T-cell (primary cell): ENCODE data around the gene ABCA8. TPM values are rescaled to one million over a fixed set of nuclear protein-coding genes. Genes with fewer than 3 reads are reported as not detected.
"Not testable (repeated sequence)": the region's sequence is repeated elsewhere in the genome, so short reads cannot be mapped to it uniquely, and the experiment has no call there.

ENCODE experiments used
- ATAC-seq, 4 experiments: fragments of 200-7000 bp in 3 of 4; fragments of 150-1000 bp in 1 of 4; cut with Tn5 transposase; replicated peaks in 1 of 4; 1 replicate in 3 of 4; 2 replicates in 1 of 4; pipeline ENCODE4 v1.10.0; 2021; ENCODE audit warnings: moderate library complexity in 3 of 4, mild to moderate bottlenecking in 2 of 4, moderate number of reproducible peaks in 1 of 4
- CTCF ChIA-PET, 2 donors: fragments of 300-600 bp; sonication (Branson Sonifier 250); formaldehyde crosslinking; loops; one replicate each; lab custom pipeline; 2022; ENCODE audit warnings: antibody characterized with exemption in 2 of 2; lab: Charles Lee
- POLR2A ChIA-PET, 2 donors: fragments of 300-600 bp; sonication (Branson Sonifier 250); formaldehyde crosslinking; loops; one replicate each; lab custom pipeline; 2022; ENCODE audit warnings: antibody characterized with exemption in 2 of 2; lab: Charles Lee
- DNase-seq, 35 experiments: peaks; one replicate each; pipeline versions ENCODE4 v3.0.0 to v3.0.0-alpha.2; 2013 to 2023
- H3K27ac ChIP-seq: one replicate; pipeline ENCODE4 v1.5.1; 2013; ENCODE audit warnings: low read length
- H3K27me3 ChIP-seq, 2 experiments: replicated peaks in 1 of 2; 1 replicate in 1 of 2; 2 replicates in 1 of 2; pipeline versions ENCODE4 v1.6.1 to v1.7.0; 2013; ENCODE audit warnings: low read length in 1 of 2, mixed read lengths in 1 of 2; ENCODE audit not compliant: control insufficient read depth in 2 of 2, insufficient read depth in 2 of 2; ENCODE audit errors: extremely low read depth in 1 of 2
- H3K36me3 ChIP-seq, 2 donors: 1 replicate in 1 of 2; 2 replicates in 1 of 2; pipeline versions ENCODE4 v1.6.1 to v1.7.0; 2013; ENCODE audit warnings: low read length in 1 of 2; ENCODE audit not compliant: control insufficient read depth in 2 of 2, insufficient read depth in 1 of 2; ENCODE audit errors: extremely low read depth in 1 of 2
- H3K4me1 ChIP-seq, 2 experiments: 1 replicate in 1 of 2; 2 replicates in 1 of 2; pipeline versions ENCODE4 v1.6.1 to v1.7.0; 2013; ENCODE audit warnings: low read length in 2 of 2, mixed read lengths in 1 of 2; ENCODE audit not compliant: insufficient read depth in 2 of 2, control insufficient read depth in 1 of 2; ENCODE audit errors: extremely low read depth in 1 of 2
- H3K4me3 ChIP-seq, 2 donors: 1 replicate in 1 of 2; 2 replicates in 1 of 2; pipeline versions ENCODE4 v1.5.1 to v1.7.0; 2013; ENCODE audit warnings: mild to moderate bottlenecking in 2 of 2, low read length in 1 of 2, moderate library complexity in 1 of 2; ENCODE audit not compliant: control insufficient read depth in 1 of 2; ENCODE audit errors: extremely low read depth in 1 of 2
- H3K9me3 ChIP-seq: 2 replicates; pipeline ENCODE4 v1.7.0; 2013
- H3K27ac Mint-ChIP-seq, 2 donors: one replicate each; pipeline ENCODE4 v1.8.0; 2020 to 2021; ENCODE audit warnings: mild to moderate bottlenecking in 2 of 2, mixed read lengths in 2 of 2
- H3K27me3 Mint-ChIP-seq, 2 donors: one replicate each; pipeline ENCODE4 v1.8.0; 2021 to 2022; ENCODE audit warnings: mixed read lengths in 2 of 2
- H3K36me3 Mint-ChIP-seq: one replicate; pipeline ENCODE4 v1.8.0; 2021; ENCODE audit warnings: mixed read lengths
- H3K4me1 Mint-ChIP-seq, 3 donors: one replicate each; pipeline ENCODE4 v1.8.0; 2020 to 2022; ENCODE audit warnings: mixed read lengths in 3 of 3, mild to moderate bottlenecking in 1 of 3
- H3K4me3 Mint-ChIP-seq, 3 donors: one replicate each; pipeline ENCODE4 v1.8.0; 2020 to 2022; ENCODE audit warnings: mild to moderate bottlenecking in 3 of 3, mixed read lengths in 3 of 3, moderate library complexity in 3 of 3
- H3K9me3 Mint-ChIP-seq, 3 donors: one replicate each; pipeline ENCODE4 v1.8.0; 2020 to 2022; ENCODE audit warnings: mixed read lengths in 3 of 3
- WGBS: methylation state at CpG from one replicate; pipeline ENCODE4 v1.1.5; 2013; ENCODE audit warnings: missing lambda C conversion rate; ENCODE audit not compliant: insufficient coverage; 5-methylcytosine and 5-hydroxymethylcytosine counted together
- total RNA-seq, 35 experiments: library from RNA in 6 of 35; stranded (reverse) in 6 of 35; fragments of 120-200 nt in 1 of 35; gene quantifications; one replicate each; pipeline versions ENCODE4 v1.2.1 to v1.2.4 and lab custom pipeline; 2013 to 2026

The ABCA8 gene
- total RNA-seq, 5 donors from 2014 or later (not counting 1 experiment from before 2014, with no cell fraction given), result 0.19 to 0.76 (median 0.32) TPM; not detected in 2

DNA sequence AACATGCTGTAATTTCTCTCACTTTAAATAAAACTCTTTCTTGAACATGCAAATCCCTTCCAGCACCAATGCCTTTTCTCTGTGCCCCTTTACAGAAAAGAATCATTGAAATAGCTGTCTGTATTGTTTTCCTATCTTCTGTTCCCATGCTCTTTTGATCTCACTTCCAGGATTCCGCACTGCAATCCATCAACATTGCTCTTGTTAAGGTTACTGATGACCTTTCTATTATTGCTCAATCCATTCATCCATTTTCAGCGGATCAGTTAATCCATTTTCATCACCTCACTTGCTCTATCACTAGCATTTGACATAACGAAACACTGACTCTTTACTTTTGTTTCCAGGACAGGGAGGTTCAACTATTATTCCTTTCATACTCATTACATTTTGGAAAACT is 130.5 kb downstream of the ABCA8 start:
- DNase-seq (no peak), ATAC-seq (no peak)
- Histone ChIP-seq H3K9me3 (no peaks in the 10 kb centered on the region), H3K27me3 (no peaks in the 10 kb centered on the region), H3K4me1 (no peaks in the 10 kb centered on the region), H3K27ac (no peak overlapping the region), H3K36me3 (no peaks in the 10 kb centered on the region), H3K4me3 (no peak overlapping the region)
- CTCF ChIA-PET, result no interaction called here
- H3K27me3 Mint-ChIP-seq, result peaks cover 2 to 10% of the 10 kb centered on the region in 2 donors
- WGBS, result 70% methylated on average over 2 of the region's 3 CpGs
- H3K9me3 Mint-ChIP-seq, result no peaks in the 10 kb centered on the region
- H3K36me3 Mint-ChIP-seq, result no peaks in the 10 kb centered on the region
- H3K4me1 Mint-ChIP-seq, result no peaks in the 10 kb centered on the region
- H3K4me3 Mint-ChIP-seq, result no peak overlapping the region
- H3K27ac Mint-ChIP-seq, result no peak overlapping the region
- POLR2A ChIA-PET, result no interaction called here

GRCh38 chr17:68824185-68824584 is 131.0 kb downstream of the ABCA8 start:
- CTCF ChIA-PET, result interaction anchor here in 1 of 2 donors (1.1 kb wide), 1 partner anchor 21 kb away, joined by 4 read pairs; no protein-coding TSS in a partner anchor
- ATAC-seq, H3K36me3 Mint-ChIP-seq, H3K4me3 Mint-ChIP-seq, H3K4me1 ChIP-seq, H3K27me3 ChIP-seq, H3K4me1 Mint-ChIP-seq, H3K9me3 Mint-ChIP-seq, H3K4me3 ChIP-seq, H3K27ac ChIP-seq, DNase-seq, POLR2A ChIA-PET, H3K36me3 ChIP-seq, H3K9me3 ChIP-seq, H3K27ac Mint-ChIP-seq: not testable (repeated sequence)
- H3K27me3 Mint-ChIP-seq, result peaks cover 3 to 11% of the 10 kb centered on the region in 2 donors
- no CpG with 5 or more reads among the region's 5 CpGs for WGBS

DNA sequence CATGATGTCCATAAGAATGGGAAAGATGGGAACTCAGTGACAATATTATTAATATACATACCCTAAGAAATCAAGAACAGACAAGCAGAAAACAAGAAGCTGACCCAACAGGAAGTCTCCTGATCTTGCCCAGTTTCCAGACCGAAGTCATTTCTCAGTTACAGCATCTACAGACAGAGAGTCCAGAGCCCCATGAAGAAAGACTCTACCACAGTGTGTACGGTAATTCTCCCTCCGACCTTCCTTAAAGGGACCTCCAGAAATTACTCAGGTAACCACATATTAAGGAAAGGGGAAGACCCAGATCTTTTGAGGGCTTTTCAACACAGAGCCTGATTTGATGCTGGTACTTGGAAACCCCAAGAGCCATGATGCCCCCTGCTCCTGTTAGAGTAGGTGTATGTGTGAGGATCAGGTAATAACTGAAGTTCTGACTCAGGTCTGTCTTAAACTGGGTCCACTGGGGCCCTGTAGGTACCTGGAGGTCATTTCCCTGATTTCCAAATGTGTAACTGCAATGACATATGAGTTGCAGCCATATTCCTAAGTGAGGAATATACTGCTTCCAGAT is 132.4 kb downstream of the ABCA8 start:
- no peak for ATAC-seq
- no peaks in the 10 kb centered on the region for H3K9me3 Mint-ChIP-seq
- ChIA-PET POLR2A (no interaction called here), CTCF (no interaction called here)
- WGBS, result 71% methylated on average over 1 of the region's 3 CpGs
- H3K27ac ChIP-seq, result no peak overlapping the region
- no peak overlapping the region for H3K27ac Mint-ChIP-seq
- no peaks in the 10 kb centered on the region for H3K36me3 ChIP-seq
- no peak for DNase-seq
- H3K27me3 Mint-ChIP-seq, result peaks cover 5 to 9% of the 10 kb centered on the region in 2 donors
- no peak overlapping the region for H3K4me3 Mint-ChIP-seq
- H3K36me3 Mint-ChIP-seq, result no peaks in the 10 kb centered on the region
- no peaks in the 10 kb centered on the region for H3K4me1 Mint-ChIP-seq
- H3K4me1 ChIP-seq, result no peaks in the 10 kb centered on the region
- no peak overlapping the region for H3K4me3 ChIP-seq
- H3K9me3 ChIP-seq, result no peaks in the 10 kb centered on the region
- peaks cover 0 to 2% of the 10 kb centered on the region in 2 experiments for H3K27me3 ChIP-seq

DNA sequence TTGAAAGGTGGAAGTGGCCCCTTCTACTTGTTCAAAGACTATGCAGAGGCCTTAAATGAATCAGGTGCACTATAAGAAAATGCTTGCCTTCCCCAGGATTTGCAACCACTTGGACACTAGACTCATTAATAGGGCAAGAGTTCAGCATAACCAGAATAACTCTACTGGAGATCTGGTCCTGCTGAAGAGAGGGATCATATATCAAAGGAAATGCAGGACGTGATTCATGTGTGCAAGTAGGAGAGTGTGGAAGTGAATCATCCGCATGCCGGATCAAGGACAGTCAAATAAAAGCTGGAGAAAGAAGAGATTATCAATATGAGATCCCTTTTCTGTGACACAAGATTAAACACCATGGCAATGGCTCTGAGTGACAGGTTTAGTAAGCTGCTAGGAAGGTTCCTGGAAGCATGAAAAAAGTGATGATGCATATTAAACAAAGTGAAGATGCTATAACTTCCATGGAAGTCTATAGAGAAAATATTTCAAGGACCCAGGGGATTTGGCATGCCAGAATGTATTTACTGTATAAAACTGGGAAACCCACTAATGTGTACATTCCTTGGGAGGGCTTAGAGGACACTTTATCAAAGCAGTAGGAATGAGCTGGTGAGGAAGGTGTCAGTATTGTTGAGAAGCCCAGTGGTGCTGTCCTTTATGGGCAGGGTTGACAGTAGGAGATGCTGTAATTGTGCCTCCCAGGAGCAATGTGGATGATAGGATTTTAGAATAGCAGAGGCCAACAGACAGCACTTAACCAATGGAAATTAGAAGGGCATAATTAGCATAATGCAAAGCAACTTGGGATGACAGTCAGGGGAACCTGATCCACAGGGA is 133.1 kb downstream of the ABCA8 start:
- Histone ChIP-seq H3K4me3 (no peak overlapping the region), H3K36me3 (no peaks in the 10 kb centered on the region), H3K4me1 (no peaks in the 10 kb centered on the region), H3K27ac (no peak overlapping the region), H3K9me3 (no peaks in the 10 kb centered on the region), H3K27me3 (peaks cover 0 to 2% of the 10 kb centered on the region in 2 experiments)
- DNase-seq (no peak), ATAC-seq (no peak)
- CTCF ChIA-PET, result no interaction called here
- H3K9me3 Mint-ChIP-seq, result no peaks in the 10 kb centered on the region
- no peak overlapping the region for H3K4me3 Mint-ChIP-seq
- H3K27ac Mint-ChIP-seq, result no peak overlapping the region
- H3K4me1 Mint-ChIP-seq, result no peaks in the 10 kb centered on the region
- POLR2A ChIA-PET, result no interaction called here
- H3K27me3 Mint-ChIP-seq, result peaks cover 8 to 14% of the 10 kb centered on the region in 2 donors
- H3K36me3 Mint-ChIP-seq, result no peaks in the 10 kb centered on the region
- 78% methylated on average over 3 of the region's 3 CpGs for WGBS

DNA sequence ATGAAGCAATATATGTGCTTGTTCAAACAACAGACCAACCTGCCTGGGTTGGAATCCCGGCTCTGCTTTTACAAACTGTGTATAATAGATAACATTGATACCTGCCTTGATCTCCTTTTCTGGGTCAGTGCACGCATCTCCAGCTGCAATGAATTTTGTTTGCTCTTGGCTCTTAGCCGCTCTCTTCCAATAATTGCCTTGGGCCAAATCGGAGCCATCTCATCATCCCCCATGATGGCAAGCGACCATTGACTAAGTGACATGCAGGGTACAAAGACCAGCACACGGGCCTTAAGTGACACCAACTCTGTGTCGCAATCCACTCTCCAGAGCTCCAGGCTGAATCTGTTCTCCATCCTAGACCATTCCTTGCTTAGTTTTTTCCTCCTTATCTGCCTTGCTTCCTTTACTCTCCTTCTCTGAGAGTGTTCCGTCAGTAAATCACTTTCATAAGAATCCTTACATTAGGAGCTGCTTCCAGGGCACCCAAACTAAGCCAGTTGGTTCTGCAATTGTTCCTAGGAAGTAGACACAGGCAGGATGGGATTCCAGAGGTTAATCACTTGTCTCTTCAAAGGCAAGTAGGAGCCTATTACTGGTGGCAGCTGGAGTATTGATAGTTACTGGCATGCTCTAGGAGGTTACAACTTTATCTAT is 134.2 kb downstream of the ABCA8 start:
- H3K4me3 Mint-ChIP-seq, result no peak overlapping the region

GRCh38 chr17:68820476-68820824 is 134.7 kb downstream of the ABCA8 start:
- Histone ChIP-seq H3K4me1 (no peaks in the 10 kb centered on the region), H3K27me3 (peaks cover 0 to 2% of the 10 kb centered on the region in 2 experiments), H3K36me3 (no peaks in the 10 kb centered on the region), H3K27ac (no peak overlapping the region), H3K4me3 (no peak overlapping the region), H3K9me3 (no peaks in the 10 kb centered on the region)
- ATAC-seq (no peak), DNase-seq (no peak)
- WGBS, result 93% methylated on average over 5 of the region's 5 CpGs
- no peak overlapping the region for H3K27ac Mint-ChIP-seq
- CTCF ChIA-PET, result no interaction called here
- no peak overlapping the region for H3K4me3 Mint-ChIP-seq
- H3K4me1 Mint-ChIP-seq, result no peaks in the 10 kb centered on the region
- H3K36me3 Mint-ChIP-seq, result no peaks in the 10 kb centered on the region
- POLR2A ChIA-PET, result no interaction called here
- H3K27me3 Mint-ChIP-seq, result peaks cover 9 to 14% of the 10 kb centered on the region in 2 donors
- H3K9me3 Mint-ChIP-seq, result no peaks in the 10 kb centered on the region

More for the DNA sequence above, 134.2 kb downstream of the ABCA8 start:
- Histone ChIP-seq H3K27ac (no peak overlapping the region), H3K4me1 (no peaks in the 10 kb centered on the region), H3K9me3 (no peaks in the 10 kb centered on the region), H3K4me3 (no peak overlapping the region), H3K27me3 (peaks cover 0 to 2% of the 10 kb centered on the region in 2 experiments), H3K36me3 (no peaks in the 10 kb centered on the region)
- ATAC-seq (no peak), DNase-seq (no peak)
- Mint-ChIP-seq H3K9me3 (no peaks in the 10 kb centered on the region), H3K4me1 (no peaks in the 10 kb centered on the region), H3K36me3 (no peaks in the 10 kb centered on the region), H3K27me3 (peaks cover 9 to 14% of the 10 kb centered on the region in 2 donors), H3K27ac (no peak overlapping the region)
- ChIA-PET CTCF (no interaction called here), POLR2A (no interaction called here)
- WGBS, result 92% methylated on average over 6 of the region's 8 CpGs
